Measurements from ENCODE around the gene HSFY1. TPM values are rescaled to one million over a fixed set of nuclear protein-coding genes. Genes with fewer than 3 reads are reported as not detected.
"Not testable (repeated sequence)": the region's sequence is repeated elsewhere in the genome, so short reads cannot be mapped to it uniquely, and the experiment has no call there.

Gene HSFY1, protein sequence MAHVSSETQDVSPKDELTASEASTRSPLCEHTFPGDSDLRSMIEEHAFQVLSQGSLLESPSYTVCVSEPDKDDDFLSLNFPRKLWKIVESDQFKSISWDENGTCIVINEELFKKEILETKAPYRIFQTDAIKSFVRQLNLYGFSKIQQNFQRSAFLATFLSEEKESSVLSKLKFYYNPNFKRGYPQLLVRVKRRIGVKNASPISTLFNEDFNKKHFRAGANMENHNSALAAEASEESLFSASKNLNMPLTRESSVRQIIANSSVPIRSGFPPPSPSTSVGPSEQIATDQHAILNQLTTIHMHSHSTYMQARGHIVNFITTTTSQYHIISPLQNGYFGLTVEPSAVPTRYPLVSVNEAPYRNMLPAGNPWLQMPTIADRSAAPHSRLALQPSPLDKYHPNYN
- total RNA-seq (2012; rRNA removed) (not detected in 2 replicates), polyA plus RNA-seq (2012; rRNA removed) (not detected in 2 replicates), Bru-seq, nascent RNA (not detected), BruChase-seq, experiment 1, labeled RNA remaining after a 6-hour chase (not detected), BruChase-seq, experiment 2, labeled RNA remaining after a 2-hour chase (not detected)
- polyA plus RNA-seq (2012; cell fraction: cytosol; rRNA removed): not detected in 2 replicates
- not detected in 2 replicates for polyA plus RNA-seq (2012; cell fraction: nucleus; rRNA removed; ENCODE audit: low replicate concordance)
- long read RNA-seq: 0 reads

DNA sequence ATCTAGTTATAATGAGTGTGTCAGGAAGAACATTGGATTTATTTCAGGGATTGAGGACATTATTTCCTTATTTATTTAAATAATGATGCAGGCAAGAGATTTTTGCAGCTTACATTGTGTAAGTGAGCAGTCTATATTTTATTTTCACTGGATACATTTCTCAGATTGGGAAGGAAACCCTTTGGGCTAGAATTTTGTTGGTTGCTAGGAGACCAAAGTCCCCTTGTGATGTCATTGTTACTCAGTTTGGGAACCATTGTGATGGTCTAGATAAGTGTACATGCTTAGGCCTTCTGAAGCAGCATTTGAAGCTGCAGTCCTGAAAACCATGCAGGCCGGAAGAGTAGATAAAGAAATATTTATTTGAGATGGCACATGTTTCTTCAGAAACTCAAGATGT, at the start of gene HSFY1:
Gene HSFY1 (plus strand): TSS at position 301 of the 400 bp plus-strand sequence. CDS start 68 bp downstream, at position 369.
- intact Hi-C loops (cut with micrococcal nuclease); H3K79me1 ChIP-seq (ENCODE audit: low read depth in 1 of 2, low read length in 2 of 2); H4K91ac ChIP-seq (ENCODE audit: insufficient read depth, low read depth, low read length); H3K4me2 ChIP-seq (ENCODE audit: low read depth, low read length); H3K4ac ChIP-seq (ENCODE audit: low read depth, low read length); CTCF ChIA-PET; H3K56ac ChIP-seq (ENCODE audit: extremely low read depth, insufficient read depth, low read length); H4K20me1 ChIP-seq (ENCODE audit: insufficient read depth, low read length); H2BK120ac ChIP-seq (ENCODE audit: low read depth, low read length); dilution Hi-C loops (cut with HindIII; ENCODE audit: low sequenced_read_pairs, unreplicated experiment); ATAC-seq (ENCODE audit: low read depth); H3K9ac ChIP-seq (ENCODE audit: low read depth, low read length); H2BK5ac ChIP-seq (ENCODE audit: low read depth, low read length, poor library complexity, severe bottlenecking); POLR2A ChIA-PET (ENCODE audit: unreplicated experiment); H3K27me3 ChIP-seq (ENCODE audit: control insufficient read depth, insufficient read depth, low read length); H3K23ac ChIP-seq (ENCODE audit: low read depth, low read length); H2BK15ac ChIP-seq (ENCODE audit: low read depth, low read length); H3K4me1 ChIP-seq (ENCODE audit: control insufficient read depth, insufficient read depth, low read length); H2BK20ac ChIP-seq (ENCODE audit: low read depth, low read length); H2AK9ac ChIP-seq (replicated peaks; ENCODE audit: low read depth, low read length, poor library complexity); BruUV-seq (replicated peaks); H3K14ac ChIP-seq (replicated peaks; ENCODE audit: low read depth, low read length); H2AFZ ChIP-seq (replicated peaks; ENCODE audit: low read length, poor library complexity); H3K4me3 ChIP-seq (ENCODE audit: insufficient read depth, low read depth, low read length); H3K36me3 ChIP-seq (ENCODE audit: control insufficient read depth, insufficient read depth, low read length); H3K18ac ChIP-seq (ENCODE audit: low read depth, low read length); H4K8ac ChIP-seq (ENCODE audit: low read depth in 2 of 2, low read length in 2 of 2); DNase-seq; H3K9me1 ChIP-seq (ENCODE audit: insufficient read depth, low read length); H4K5ac ChIP-seq (ENCODE audit: low read depth, low read length); H3K27ac ChIP-seq (ENCODE audit: insufficient read depth, low read length); H2AK5ac ChIP-seq (ENCODE audit: low read depth, low read length); H3K9me3 ChIP-seq (ENCODE audit: control insufficient read depth, insufficient read depth, low read length); in situ Hi-C loops (cut with MboI; ENCODE audit: low sequenced_read_pairs): not testable (repeated sequence)
- no CpG with 5 or more reads among the region's 1 CpG for WGBS, 2 experiments (ENCODE audit: extremely low coverage in 2 of 2, insufficient read length in 1 of 2)

DNA sequence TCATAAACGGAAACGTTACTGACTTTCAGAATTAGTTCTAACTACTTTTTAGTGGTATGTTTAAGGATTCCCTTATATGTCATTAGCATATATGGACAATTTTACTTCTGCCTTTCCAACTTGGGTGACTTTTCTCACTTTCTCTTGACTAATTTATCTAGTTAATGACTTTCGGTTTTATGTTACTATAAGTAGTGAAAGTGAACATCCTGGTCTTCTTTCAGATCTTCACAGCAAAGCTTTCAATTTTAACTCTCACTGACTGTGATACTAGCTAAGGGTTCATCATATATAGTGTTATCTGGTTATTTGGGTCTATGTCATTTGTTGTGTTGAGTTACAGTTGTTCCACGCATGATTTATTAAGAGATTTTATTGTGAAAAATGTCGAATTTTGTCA, 42.3 kb upstream of the HSFY1 start:
- H3K27ac ChIP-seq (ENCODE audit: insufficient read depth, low read length); H2AFZ ChIP-seq (replicated peaks; ENCODE audit: low read length, poor library complexity); H3K18ac ChIP-seq (ENCODE audit: low read depth, low read length); dilution Hi-C loops (cut with HindIII; ENCODE audit: low sequenced_read_pairs, unreplicated experiment); H2BK15ac ChIP-seq (ENCODE audit: low read depth, low read length); H3K4me3 ChIP-seq (ENCODE audit: insufficient read depth, low read depth, low read length); H3K27me3 ChIP-seq (ENCODE audit: control insufficient read depth, insufficient read depth, low read length); H4K8ac ChIP-seq (ENCODE audit: low read depth in 2 of 2, low read length in 2 of 2); DNase-seq; H3K9me1 ChIP-seq (ENCODE audit: insufficient read depth, low read length); H4K91ac ChIP-seq (ENCODE audit: insufficient read depth, low read depth, low read length); H3K9ac ChIP-seq (ENCODE audit: low read depth, low read length); H3K4ac ChIP-seq (ENCODE audit: low read depth, low read length); H2BK20ac ChIP-seq (ENCODE audit: low read depth, low read length); H2BK120ac ChIP-seq (ENCODE audit: low read depth, low read length); H2AK9ac ChIP-seq (replicated peaks; ENCODE audit: low read depth, low read length, poor library complexity); H3K56ac ChIP-seq (ENCODE audit: extremely low read depth, insufficient read depth, low read length); POLR2A ChIA-PET (ENCODE audit: unreplicated experiment); H2AK5ac ChIP-seq (ENCODE audit: low read depth, low read length); ATAC-seq (ENCODE audit: low read depth); H3K4me2 ChIP-seq (ENCODE audit: low read depth, low read length); in situ Hi-C loops (cut with MboI; ENCODE audit: low sequenced_read_pairs); H3K9me3 ChIP-seq (ENCODE audit: control insufficient read depth, insufficient read depth, low read length); H3K4me1 ChIP-seq (ENCODE audit: control insufficient read depth, insufficient read depth, low read length); H4K5ac ChIP-seq (ENCODE audit: low read depth, low read length); H3K79me1 ChIP-seq (ENCODE audit: low read depth in 1 of 2, low read length in 2 of 2); intact Hi-C loops (cut with micrococcal nuclease); CTCF ChIA-PET; H3K14ac ChIP-seq (replicated peaks; ENCODE audit: low read depth, low read length); H3K36me3 ChIP-seq (ENCODE audit: control insufficient read depth, insufficient read depth, low read length); BruUV-seq (replicated peaks); H3K23ac ChIP-seq (ENCODE audit: low read depth, low read length); H4K20me1 ChIP-seq (ENCODE audit: insufficient read depth, low read length); H2BK5ac ChIP-seq (ENCODE audit: low read depth, low read length, poor library complexity, severe bottlenecking): not testable (repeated sequence)
- no CpG with 5 or more reads among the region's 5 CpGs for WGBS, 2 experiments (ENCODE audit: extremely low coverage in 2 of 2, insufficient read length in 1 of 2)
